Measurements from ENCODE around the gene VDAC2. TPM values are rescaled to one million over a fixed set of nuclear protein-coding genes. Genes with fewer than 3 reads are reported as not detected.
"Not testable (repeated sequence)": the region's sequence is repeated elsewhere in the genome, so short reads cannot be mapped to it uniquely, and the experiment has no call there.

Gene VDAC2
- total RNA-seq, 1 donor from 2014 or later, result 178 TPM

GRCh38 chr10:75209086-75209920 lies 1.3 kb upstream of the VDAC2 start:
- Mint-ChIP-seq H3K4me1 (ENCODE audit: unreplicated experiment) (peaks cover 21% of the 10 kb centered on the region), H3K9me3 (ENCODE audit: unreplicated experiment) (no peaks in the 10 kb centered on the region), H3K27ac (ENCODE audit: unreplicated experiment) (peak overlapping the region; percentile 99), H3K36me3 (ENCODE audit: low read depth, unreplicated experiment) (peaks cover 22% of the 10 kb centered on the region), H3K4me3 (ENCODE audit: unreplicated experiment) (peak overlapping the region; percentile 97), H3K27me3 (ENCODE audit: unreplicated experiment) (peaks cover 6% of the 10 kb centered on the region)
- no peak for TF ChIP-seq CTCF (IDR thresholded peaks at IDR 0.05; ENCODE audit: unreplicated experiment)
- no peak for DNase-seq (ENCODE audit: low spot score)

DNA sequence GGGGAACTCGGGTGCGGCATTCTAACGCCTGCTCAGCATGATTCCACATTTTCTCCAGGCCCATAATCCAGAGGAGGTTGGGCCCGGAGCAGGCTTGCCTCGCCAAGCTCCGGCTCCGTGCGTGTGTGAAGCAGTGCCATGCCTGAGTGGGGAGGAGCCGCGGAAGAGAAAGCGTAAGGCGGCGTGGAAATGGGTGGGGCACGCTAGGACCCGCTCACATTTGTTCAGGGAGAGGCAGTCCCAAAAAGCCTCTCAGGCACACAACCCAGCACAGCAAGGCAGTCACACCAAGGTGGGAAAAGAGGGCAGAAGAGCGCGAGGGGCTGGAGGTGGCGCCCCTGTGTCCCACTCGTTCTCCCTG lies 695 bp upstream of the VDAC2 start:
- Mint-ChIP-seq H3K4me3 (ENCODE audit: unreplicated experiment) (peak overlapping the region; percentile 97), H3K4me1 (ENCODE audit: unreplicated experiment) (peaks cover 21% of the 10 kb centered on the region), H3K36me3 (ENCODE audit: low read depth, unreplicated experiment) (peaks cover 22% of the 10 kb centered on the region), H3K27me3 (ENCODE audit: unreplicated experiment) (peaks cover 6% of the 10 kb centered on the region), H3K9me3 (ENCODE audit: unreplicated experiment) (no peaks in the 10 kb centered on the region), H3K27ac (ENCODE audit: unreplicated experiment) (peak overlapping the region; percentile 99)
- peak; percentile 37 for DNase-seq (ENCODE audit: low spot score)
- no peak for TF ChIP-seq CTCF (IDR thresholded peaks at IDR 0.05; ENCODE audit: unreplicated experiment)

DNA sequence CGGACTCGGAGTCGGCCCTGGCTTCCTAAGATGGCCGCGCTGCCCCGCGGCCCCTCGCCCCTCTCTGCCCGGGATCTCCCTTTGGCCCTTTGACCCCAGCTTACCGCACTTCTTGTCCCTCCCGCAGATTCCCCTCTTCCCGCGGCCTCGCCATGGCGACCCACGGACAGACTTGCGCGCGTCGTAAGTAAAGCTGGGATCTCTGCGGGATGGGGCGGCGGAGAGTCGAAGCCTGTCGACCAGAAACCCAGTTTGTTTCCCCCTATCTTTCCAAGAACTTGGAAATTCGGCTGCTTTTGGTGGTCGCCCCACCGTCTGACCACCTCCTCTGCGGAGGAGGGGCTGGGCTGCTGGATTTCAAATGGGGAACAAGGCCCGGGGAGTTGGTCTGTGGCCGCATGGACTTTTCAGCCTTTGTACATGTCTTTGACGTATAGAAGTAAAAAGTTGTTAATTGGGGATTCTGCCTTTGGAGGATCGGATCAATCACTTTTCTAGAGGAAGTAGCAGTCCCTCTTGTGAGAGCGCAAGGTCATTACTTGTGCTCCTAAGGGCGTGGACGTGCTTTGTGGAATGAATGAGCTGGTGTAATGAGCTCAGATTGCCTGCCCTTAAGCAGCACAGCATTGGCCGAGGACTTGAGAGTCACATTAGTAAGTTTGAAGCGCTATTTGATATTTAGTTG lies 553 bp downstream of the VDAC2 start:
- DNase-seq (ENCODE audit: low spot score), result no peak
- TF ChIP-seq CTCF (IDR thresholded peaks at IDR 0.05; ENCODE audit: unreplicated experiment), result no peak
- no peaks in the 10 kb centered on the region for H3K9me3 Mint-ChIP-seq (ENCODE audit: unreplicated experiment)

GRCh38 chr10:75212343-75212742 lies 1.7 kb downstream of the VDAC2 start:
- TF ChIP-seq CTCF (IDR thresholded peaks at IDR 0.05; ENCODE audit: unreplicated experiment), result no peak
- Mint-ChIP-seq H3K36me3 (ENCODE audit: low read depth, unreplicated experiment) (peaks cover 29% of the 10 kb centered on the region), H3K27me3 (ENCODE audit: unreplicated experiment) (peaks cover 6% of the 10 kb centered on the region), H3K4me1 (ENCODE audit: unreplicated experiment) (peaks cover 21% of the 10 kb centered on the region), H3K4me3 (ENCODE audit: unreplicated experiment) (peak overlapping the region; percentile 95), H3K27ac (ENCODE audit: unreplicated experiment) (peak overlapping the region; percentile 91), H3K9me3 (ENCODE audit: unreplicated experiment) (no peaks in the 10 kb centered on the region)
- no peak for DNase-seq (ENCODE audit: low spot score)

More for the DNA sequence above, 553 bp downstream of the VDAC2 start:
- peak overlapping the region; percentile 91 for H3K27ac Mint-ChIP-seq (ENCODE audit: unreplicated experiment)
- peaks cover 21% of the 10 kb centered on the region for H3K4me1 Mint-ChIP-seq (ENCODE audit: unreplicated experiment)
- H3K36me3 Mint-ChIP-seq (ENCODE audit: low read depth, unreplicated experiment), result peaks cover 23% of the 10 kb centered on the region
- peak overlapping the region; percentile 95 for H3K4me3 Mint-ChIP-seq (ENCODE audit: unreplicated experiment)
- peaks cover 6% of the 10 kb centered on the region for H3K27me3 Mint-ChIP-seq (ENCODE audit: unreplicated experiment)

- H3K4me1 Mint-ChIP-seq (ENCODE audit: unreplicated experiment), result peaks cover 28% of the 10 kb centered on the region
- H3K27me3 Mint-ChIP-seq (ENCODE audit: unreplicated experiment), result no peaks in the 10 kb centered on the region
- H3K9me3 Mint-ChIP-seq (ENCODE audit: unreplicated experiment), result no peaks in the 10 kb centered on the region
- DNase-seq (ENCODE audit: low spot score), result no peak
- H3K4me3 Mint-ChIP-seq (ENCODE audit: unreplicated experiment), result peak overlapping the region; percentile 33
- no peak for TF ChIP-seq CTCF (IDR thresholded peaks at IDR 0.05; ENCODE audit: unreplicated experiment)
- peaks cover 40% of the 10 kb centered on the region for H3K36me3 Mint-ChIP-seq (ENCODE audit: low read depth, unreplicated experiment)
- H3K27ac Mint-ChIP-seq (ENCODE audit: unreplicated experiment), result no peak overlapping the region
Observed at GRCh38 chr10:75220274-75220673, 9.7 kb downstream of the VDAC2 start.

DNA sequence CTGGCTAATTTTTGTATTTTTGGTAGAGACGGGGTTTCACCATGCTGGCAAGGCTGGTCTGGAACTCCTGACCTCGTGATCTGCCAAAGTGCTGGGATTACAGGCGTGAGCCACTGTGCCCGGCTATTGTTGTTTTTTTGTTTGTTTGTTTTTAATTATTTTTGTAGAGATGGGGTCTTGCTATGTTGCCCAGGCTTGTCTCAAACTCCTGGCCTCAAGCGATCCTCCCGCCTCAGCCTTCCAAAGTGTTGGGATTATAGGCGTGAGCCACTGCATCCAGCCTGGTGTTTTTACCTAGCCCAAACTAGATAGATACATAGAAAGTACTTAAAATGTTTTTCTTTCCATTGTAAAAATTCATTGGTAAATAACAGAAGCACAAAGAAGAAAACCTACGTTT lies 10.9 kb downstream of the VDAC2 start:
- H3K27me3 Mint-ChIP-seq (ENCODE audit: unreplicated experiment); H3K9me3 Mint-ChIP-seq (ENCODE audit: unreplicated experiment); H3K27ac Mint-ChIP-seq (ENCODE audit: unreplicated experiment); DNase-seq (ENCODE audit: low spot score); H3K4me3 Mint-ChIP-seq (ENCODE audit: unreplicated experiment): not testable (repeated sequence)
- Mint-ChIP-seq H3K4me1 (ENCODE audit: unreplicated experiment) (peaks cover 39% of the 10 kb centered on the region), H3K36me3 (ENCODE audit: low read depth, unreplicated experiment) (peaks cover 37% of the 10 kb centered on the region)

Data from endothelial cell (in vitro differentiated cells).